CD4-positive, alpha-beta T cell treated with Interleukin-15 for 4 hours (primary cell): ENCODE results near the gene AOC2.
A peak's percentile ranks its signal among the peaks of the same experiment; 100 is the strongest.
"Not testable (repeated sequence)": the region's sequence is repeated elsewhere in the genome, so short reads cannot be mapped to it uniquely, and the experiment has no call there.

Source experiments
- DNase-seq: peaks from one replicate; pipeline ENCODE4 v3.0.0-alpha.2; 2020; ENCODE audit warnings: low spot score

The AOC2 gene

DNA sequence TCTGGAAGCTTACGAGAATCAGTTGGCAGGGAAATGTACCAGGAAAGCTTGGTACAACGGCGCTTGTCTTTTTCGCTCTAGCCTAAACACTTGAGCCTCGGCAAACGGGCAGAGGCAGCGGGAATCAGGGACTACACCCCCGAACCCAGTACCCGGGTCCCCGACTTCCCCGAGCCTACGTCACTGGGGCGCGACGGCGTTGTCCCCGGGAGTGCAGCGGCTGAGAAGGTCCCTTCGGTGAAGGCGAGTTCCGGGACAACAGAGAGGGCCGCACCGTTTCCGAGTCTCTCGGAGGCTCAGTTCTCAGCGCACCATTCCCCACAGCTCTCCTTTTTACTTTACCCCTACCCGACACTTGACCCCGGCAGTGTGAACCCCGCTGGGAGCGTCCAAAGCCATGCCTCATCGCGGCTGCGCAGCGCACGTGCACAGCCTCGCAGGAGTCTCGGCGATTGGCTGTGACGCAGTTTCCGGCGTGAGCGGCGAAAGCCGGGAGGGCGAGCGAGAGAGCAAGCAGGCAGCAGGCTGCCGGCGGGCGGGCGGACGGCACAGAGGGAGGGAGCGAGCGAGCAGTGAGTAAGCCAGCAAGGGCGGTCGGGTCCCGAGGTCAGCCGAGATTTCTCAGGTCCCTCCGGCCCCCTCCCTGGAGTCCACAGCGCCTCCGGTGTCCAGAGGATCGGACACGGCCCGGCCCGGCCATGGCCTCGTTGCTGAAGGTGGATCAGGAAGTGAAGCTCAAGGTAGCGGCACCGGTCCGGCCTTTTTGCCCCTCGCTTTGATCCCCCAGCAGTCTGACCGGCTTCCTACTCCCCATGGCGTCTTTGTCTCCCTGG lies 11.2 kb upstream of the AOC2 start, which contains the start of gene PSME3:
Gene PSME3, plus strand, starts transcription at position 464 of the 833 bp plus-strand sequence. Its CDS starts 235 bp downstream, at position 699.
- DNase-seq, result peak; percentile 88

DNA sequence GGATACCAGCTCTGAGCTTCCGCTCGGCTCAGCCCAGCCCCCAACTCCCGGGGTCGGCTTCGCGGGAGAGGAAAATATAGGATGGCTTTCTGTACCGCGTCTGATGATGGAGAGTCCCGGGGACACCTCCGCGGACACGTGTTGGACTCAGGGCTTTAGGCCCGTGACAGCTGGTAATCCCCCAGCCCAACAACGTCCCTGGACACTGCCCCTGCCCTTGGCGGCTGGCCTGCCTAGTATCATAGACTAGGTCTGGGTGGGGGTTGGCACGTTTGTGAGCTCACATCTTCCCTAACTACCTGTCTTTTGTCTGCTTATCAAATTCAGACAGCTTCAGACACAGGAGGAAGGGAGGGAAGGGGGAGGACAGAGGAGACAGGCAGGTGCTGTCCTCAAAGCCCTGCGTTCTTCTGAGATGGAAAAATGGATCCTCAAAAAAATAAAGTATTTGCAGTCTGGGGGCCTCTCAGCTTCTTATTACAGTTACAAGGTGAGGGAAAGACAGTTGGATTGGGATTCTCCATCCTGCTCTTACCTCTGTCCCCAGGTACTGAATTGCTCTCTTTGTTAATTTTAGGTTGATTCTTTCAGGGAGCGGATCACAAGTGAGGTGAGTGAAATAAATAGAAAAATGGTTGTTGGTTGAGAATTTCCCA lies 10.5 kb upstream of the AOC2 start:
- DNase-seq, result no peak

DNA sequence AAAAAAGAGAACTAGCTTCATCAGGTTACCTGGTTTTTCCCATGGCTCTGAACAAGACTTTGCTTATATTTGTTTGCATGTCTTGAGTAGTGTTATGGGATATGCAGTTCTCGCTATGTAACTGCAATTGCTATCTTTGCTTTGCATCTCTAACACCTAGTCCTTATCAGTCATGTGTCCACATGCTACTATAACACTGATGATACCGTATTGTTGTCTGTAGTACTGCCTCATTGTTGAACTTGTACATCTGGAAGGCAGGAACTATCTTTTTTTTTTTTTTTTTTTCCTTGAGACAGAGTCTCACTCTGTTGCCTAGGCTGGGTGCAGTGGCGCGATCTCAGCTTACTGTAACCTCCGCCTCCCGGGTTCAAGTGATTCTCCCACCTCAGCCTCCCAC lies 8.6 kb upstream of the AOC2 start:
- no peak for DNase-seq

DNA sequence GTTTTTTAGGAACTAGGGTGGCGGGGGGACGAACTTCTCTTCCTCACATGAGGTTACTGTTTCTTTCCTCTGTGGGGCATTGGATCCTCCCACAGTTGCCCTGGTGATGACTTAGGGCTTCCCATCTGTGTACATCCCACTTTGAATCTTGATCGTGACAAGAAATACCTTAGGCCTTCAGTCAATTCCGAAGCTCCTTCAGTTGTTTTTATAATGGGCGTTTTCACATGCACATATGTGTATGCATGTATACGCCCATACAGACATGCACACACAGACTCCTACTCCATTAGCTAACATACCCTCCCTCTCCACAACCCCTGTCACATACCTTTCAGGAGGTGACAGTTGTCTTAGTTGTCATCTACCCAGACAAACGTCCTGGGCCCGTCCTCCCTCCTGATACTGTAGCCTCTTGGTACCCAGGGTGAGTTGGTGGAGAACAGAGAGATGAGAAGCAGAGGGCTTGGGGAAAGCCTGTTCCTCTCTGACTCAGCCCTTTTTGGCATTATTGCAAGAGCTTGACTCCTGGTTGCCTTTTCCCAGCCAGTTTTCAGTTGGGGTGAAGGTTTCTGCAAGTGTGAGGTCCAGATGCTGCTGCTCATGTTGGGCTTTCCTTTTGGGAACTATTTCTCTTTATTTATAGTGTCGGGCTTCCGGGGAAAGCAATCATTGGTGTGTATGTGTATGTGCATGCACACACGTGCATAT lies 2.2 kb upstream of the AOC2 start:
- DNase-seq, result no peak

DNA sequence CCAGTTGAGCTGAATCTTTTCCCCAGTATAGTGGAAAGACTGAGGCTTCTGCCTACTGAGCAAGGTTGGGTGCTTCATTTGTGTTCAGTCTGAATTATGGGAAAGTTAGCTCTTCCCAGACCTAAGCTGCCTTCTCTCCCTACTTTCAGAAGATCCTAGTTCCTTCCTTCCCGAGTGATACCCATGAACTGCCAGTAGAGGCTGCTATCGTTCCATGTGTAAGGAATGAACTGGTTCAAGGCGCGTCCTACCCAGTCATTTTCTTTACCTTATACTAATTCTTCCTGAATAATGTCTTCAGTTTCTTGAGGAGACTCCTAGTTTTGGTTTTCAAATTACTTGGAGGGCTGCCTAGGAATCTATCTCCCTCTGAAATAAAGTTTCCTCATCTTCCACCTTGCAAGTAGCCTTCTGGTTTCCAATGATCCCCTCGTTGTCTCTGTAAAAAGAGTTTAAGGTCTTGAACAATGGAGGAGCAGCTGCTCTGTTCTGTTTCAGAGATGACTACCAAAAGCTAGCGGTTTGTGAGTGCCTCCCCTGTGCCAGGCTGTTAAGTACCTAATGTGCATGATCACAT lies 934 bp upstream of the AOC2 start:
- DNase-seq, result peak; percentile 24

DNA sequence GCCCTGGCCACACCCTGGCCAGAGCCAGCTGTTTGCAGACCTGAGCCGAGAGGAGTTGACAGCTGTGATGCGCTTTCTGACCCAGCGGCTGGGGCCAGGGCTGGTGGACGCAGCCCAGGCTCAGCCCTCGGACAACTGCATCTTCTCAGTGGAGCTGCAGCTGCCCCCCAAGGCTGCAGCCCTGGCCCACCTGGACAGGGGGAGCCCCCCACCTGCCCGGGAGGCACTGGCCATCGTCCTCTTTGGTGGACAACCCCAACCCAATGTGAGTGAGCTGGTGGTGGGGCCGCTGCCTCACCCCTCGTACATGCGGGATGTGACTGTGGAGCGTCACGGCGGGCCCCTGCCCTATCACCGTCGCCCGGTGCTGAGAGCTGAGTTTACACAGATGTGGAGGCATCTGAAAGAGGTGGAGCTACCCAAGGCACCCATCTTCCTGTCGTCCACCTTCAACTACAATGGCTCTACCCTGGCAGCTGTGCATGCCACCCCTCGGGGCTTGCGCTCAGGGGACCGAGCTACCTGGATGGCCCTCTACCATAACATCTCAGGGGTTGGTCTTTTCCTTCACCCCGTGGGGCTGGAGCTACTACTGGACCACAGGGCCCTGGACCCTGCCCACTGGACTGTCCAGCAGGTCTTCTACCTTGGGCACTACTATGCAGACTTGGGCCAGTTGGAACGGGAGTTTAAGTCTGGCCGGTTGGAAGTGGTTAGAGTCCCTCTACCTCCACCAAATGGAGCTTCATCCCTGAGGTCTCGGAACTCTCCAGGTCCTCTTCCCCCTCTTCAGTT lies 578 bp downstream of the AOC2 start:
- DNase-seq, result no peak

DNA sequence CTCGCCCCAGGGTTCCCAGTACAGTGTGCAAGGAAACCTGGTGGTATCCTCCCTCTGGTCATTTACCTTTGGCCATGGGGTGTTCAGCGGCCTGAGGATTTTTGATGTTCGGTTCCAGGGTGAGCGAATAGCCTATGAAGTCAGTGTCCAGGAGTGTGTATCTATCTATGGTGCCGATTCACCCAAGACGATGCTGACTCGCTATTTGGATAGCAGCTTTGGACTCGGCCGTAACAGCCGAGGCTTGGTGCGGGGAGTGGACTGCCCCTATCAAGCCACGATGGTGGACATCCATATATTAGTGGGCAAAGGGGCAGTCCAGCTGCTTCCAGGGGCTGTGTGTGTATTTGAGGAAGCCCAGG lies 1.2 kb downstream of the AOC2 start:
- no peak for DNase-seq

DNA sequence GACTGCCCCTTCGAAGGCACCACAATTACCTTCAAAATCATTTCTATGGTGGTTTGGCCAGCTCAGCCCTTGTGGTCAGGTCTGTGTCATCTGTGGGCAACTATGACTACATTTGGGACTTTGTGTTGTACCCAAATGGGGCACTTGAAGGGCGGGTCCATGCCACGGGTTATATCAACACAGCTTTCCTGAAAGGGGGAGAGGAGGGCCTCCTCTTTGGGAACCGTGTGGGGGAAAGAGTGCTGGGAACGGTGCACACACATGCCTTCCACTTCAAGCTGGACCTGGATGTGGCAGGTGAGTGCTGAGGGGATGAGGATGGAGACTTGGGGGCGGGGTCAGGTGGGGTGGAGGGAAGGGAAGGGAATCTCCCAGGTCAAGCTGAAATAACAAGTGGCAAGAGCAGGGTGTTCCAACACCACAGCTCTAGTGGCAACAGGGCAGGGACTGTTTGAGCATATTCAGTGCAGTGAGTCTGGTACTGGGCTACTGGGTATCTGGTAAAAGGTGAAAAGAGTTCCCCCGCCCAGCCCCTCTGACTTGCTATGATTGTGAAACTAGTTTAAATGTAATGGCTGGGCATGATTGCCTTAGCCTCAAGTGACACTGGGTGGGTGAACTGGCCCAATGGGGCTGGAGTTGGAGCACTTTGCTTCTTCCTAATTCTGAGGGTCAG lies 1.7 kb downstream of the AOC2 start:
- DNase-seq, result peak; percentile 10

DNA sequence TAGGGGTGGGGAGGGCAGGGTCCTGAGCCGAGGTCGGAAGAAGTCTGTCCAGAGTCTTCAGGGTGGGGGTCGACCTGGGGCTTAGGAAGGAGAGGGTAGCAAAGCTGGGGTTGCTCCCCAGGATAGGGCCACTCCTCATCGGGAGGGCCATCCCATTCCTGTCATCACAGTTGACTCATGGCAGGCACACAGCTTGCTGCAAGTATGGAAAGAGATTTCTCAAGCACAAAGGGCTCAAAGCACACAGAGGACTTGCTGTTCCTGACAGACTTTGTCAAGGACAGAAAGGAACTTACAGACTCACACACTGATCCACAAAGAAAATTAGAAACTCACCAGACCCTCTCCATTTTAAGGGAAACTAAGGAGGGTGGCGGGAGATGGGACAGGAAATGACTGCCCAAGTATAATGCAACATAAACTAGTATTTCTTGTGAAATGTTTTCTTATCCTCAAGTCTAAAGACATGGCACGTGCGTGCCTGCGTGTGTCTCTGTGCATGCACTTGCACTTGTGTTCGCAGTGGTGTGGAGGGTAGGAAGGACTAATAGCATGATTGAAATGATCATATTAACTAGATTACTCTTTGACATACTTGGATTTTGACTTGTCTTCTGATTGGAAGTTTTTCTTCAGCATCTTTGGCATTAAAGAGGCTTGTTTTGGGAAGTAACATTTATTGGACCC lies 2.4 kb downstream of the AOC2 start:
- DNase-seq, result no peak

DNA sequence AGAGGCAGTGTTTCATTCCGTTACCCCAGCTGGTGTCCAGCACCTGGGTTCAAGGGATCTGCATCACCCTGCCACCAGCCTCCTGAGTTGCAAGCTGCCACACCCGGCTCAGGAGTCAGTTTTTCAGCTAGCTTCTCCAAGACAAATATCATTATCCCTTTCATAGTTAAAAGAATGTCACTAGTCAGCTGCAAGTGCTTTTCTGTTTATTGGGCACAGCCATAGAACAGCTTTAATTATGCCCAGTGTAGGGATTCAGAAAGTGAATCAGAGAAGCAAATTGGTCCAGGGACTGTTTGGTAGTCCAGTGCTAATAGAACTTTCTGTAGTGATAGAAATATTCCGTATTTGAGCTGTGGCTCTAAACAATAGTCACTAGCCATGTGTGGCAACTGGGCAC lies 3.7 kb downstream of the AOC2 start:
- DNase-seq, result no peak

DNA sequence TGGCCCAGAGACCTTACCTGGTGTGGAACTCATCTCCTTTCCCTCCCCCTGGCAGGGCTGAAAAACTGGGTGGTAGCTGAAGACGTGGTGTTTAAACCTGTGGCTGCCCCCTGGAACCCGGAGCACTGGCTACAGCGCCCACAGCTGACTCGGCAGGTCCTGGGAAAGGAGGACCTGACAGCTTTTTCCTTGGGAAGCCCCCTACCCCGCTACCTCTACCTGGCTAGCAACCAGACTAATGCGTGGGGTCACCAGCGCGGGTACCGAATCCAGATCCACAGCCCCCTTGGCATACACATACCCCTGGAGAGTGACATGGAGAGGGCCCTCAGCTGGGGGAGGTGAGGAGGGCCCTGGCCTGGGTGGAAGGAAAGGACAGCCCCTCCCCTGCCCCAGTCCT lies 4.7 kb downstream of the AOC2 start:
- no peak for DNase-seq

DNA sequence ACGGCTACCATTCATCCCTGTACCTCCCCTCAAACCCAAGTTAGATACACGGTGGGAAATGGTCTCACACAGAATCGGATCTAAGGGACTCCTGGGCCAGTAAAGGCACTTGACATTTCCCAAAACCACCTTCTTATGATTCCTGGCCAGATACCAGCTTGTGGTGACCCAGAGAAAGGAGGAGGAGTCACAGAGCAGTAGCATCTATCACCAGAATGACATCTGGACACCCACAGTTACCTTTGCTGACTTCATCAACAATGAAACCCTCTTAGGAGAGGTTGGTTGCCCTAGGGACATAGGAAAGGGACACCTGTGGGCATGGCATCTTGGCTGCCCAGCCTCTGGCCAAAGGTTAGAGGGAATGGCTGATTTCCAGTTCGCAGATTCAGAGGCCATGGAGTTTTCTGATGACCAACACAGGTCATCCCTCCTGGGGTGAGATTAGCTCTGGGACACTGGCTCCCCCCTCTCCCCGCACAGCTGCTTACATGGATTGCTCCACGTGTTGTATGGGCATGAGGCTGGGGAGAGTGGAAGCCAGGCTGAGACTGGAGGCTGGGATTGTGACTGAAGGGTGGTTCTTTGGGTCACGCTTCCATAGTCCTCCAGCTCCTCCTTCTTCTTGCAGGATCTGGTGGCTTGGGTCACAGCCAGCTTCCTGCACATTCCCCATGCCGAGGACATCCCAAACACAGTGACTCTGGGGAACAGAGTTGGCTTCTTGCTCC lies 5.2 kb downstream of the AOC2 start:
- no peak for DNase-seq

DNA sequence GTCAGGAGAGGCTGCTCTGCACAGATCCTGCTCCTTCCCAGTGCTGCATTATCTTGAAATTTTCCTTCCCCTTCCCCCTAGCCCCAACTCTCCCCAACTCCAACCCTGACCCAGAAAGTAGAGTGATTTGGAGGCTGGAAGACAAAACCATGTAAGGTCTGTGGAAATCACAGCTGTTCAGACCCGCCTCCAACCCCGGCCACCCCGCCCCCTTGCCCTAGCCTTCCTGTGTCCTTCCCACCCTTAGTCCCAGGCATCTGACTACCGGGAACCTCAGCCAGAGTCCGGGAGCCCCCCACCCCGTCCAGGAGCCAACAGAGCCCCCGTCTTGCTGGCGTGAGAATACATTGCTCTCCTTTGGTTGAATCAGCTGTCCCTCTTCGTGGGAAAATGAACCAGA lies 6.6 kb downstream of the AOC2 start, which contains the start of gene AOC3:
Gene AOC3, plus strand, starts transcription at position 246 of the 400 bp plus-strand sequence. Its CDS starts 145 bp downstream, at position 391.
- no peak for DNase-seq

DNA sequence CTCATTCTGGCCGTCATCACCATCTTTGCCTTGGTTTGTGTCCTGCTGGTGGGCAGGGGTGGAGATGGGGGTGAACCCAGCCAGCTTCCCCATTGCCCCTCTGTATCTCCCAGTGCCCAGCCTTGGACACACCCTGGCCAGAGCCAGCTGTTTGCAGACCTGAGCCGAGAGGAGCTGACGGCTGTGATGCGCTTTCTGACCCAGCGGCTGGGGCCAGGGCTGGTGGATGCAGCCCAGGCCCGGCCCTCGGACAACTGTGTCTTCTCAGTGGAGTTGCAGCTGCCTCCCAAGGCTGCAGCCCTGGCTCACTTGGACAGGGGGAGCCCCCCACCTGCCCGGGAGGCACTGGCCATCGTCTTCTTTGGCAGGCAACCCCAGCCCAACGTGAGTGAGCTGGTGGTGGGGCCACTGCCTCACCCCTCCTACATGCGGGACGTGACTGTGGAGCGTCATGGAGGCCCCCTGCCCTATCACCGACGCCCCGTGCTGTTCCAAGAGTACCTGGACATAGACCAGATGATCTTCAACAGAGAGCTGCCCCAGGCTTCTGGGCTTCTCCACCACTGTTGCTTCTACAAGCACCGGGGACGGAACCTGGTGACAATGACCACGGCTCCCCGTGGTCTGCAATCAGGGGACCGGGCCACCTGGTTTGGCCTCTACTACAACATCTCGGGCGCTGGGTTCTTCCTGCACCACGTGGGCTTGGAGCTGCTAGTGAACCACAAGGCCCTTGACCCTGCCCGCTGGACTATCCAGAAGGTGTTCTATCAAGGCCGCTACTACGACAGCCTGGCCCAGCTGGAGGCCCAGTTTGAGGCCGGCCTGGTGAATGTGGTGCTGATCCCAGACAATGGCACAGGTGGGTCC lies 7.2 kb downstream of the AOC2 start:
- DNase-seq, result not testable (repeated sequence)

DNA sequence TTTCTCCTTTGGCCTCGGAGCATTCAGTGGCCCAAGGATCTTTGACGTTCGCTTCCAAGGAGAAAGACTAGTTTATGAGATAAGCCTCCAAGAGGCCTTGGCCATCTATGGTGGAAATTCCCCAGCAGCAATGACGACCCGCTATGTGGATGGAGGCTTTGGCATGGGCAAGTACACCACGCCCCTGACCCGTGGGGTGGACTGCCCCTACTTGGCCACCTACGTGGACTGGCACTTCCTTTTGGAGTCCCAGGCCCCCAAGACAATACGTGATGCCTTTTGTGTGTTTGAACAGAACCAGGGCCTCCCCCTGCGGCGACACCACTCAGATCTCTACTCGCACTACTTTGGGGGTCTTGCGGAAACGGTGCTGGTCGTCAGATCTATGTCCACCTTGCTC lies 8.0 kb downstream of the AOC2 start:
- DNase-seq, result no peak

DNA sequence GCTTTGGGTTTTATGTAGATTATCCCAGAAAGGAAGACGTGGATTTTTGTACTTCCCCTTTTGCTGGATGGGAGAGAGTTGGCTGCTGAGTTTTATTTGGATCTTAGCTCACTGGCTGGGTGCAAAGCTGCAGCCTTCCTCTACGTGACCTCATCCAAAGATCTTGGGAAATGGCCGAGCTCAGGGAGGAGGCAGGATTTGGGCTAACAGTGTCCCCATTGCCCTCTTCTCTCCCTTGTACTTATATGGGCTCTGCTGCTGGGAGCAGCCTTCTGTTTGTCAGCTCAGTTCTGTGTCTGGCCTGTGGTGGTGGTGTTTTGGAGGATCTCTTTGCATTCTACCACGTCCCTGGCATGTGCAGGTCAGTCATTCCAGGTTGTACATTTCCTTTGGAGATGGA lies 8.6 kb downstream of the AOC2 start:
- no peak for DNase-seq

DNA sequence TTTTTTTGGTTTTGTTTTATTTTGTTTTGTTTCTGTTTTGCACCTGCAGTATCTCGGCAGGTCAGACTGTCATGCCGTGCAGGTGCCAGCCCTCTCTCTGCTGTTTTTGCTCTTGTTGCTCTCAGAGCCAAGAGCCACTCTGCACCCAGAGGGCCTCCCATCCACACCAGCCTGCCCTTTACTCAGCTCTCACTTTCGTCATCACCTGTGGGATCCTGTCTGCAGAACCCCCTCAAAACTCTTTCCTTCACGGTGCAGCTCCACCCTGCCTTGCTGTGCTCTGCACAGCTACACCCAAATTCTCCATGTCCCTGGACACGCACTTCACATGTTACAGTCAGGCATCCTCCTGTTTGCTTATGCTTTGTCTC lies 9.2 kb downstream of the AOC2 start:
- DNase-seq, result no peak

DNA sequence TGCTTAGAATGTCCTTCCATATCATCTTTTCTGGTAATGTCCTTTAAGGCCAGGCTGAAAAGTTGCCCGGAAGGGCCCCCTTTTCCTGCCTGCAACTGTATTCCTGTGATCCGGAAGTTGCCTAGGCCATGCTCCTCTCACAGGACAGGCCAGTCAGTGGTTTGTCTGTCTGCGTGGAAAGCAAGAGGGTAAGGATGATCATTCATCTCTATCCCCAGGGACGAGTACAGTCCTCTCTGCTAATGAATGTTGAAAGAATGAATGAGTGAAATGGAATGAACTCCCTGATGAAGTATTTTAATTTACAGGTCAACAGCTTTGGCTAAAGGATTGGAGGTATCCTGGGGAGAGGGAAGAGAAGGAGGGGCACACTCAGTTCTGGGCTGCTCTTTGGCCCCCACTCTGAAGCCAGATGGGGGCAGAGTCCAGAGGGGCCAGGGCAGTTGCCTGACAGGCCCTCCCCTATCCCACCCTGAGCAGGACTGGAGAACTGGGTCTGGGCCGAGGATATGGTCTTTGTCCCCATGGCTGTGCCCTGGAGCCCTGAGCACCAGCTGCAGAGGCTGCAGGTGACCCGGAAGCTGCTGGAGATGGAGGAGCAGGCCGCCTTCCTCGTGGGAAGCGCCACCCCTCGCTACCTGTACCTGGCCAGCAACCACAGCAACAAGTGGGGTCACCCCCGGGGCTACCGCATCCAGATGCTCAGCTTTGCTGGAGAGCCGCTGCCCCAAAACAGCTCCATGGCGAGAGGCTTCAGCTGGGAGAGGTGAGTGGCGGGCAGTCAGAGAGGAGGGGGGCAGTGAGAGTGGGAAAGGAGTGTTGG lies 9.8 kb downstream of the AOC2 start:
- no peak for DNase-seq
